CD1c-positive myeloid dendritic cell (primary cell): ENCODE results near the gene NLRP12.
"Not testable (repeated sequence)": the region's sequence is repeated elsewhere in the genome, so short reads cannot be mapped to it uniquely, and the experiment has no call there.

ENCODE experiments used
- DNase-seq: peaks from one replicate; pipeline ENCODE4 v3.0.0-alpha.2; 2016; ENCODE audit errors: extremely low spot score

The NLRP12 gene

DNA sequence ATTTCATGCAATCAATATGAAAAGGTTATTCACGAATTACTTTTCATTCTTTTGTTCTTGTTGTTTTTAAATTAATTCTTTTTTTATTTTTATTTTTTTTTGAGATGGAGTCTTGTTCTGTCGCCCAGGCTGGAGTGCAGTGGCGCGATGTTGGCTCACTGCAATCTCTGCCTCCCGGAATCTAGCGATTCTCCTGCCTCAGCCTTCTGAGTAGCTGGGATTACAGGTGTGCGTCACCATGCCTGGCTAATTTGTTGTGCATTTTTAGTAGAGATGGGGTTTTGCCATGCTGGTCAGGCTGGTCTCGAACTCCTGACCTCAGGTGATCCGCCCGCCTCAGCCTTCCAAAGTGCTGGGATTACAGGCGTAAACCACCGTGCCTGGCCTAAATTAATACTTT, 16.1 kb upstream of the NLRP12 start:
- DNase-seq: not testable (repeated sequence)

GRCh38 chr19:53838446-53838845, 14.3 kb upstream of the NLRP12 start:
- not testable (repeated sequence) for DNase-seq

- not testable (repeated sequence) for DNase-seq
Observed at GRCh38 chr19:53832861-53833260, 8.7 kb upstream of the NLRP12 start.

DNA sequence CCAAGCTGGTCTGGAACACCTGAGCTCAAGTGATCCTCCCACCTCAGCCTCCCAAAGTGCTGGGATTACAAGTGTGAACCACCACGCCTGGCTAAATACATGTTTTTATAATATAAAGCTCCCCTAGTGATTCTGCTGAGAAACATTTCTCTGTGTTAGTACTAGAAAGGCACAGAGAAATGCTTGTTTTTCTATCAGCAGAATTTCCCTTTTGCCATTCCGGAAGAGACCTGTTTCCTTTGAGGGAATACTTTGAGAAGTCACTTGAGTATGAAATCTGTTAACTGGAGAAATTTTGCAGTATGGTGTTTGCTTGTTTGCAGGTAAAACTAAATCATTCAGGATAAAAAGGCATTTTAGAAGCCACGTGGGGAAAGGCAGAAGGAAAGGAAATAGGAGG, 4.4 kb upstream of the NLRP12 start:
- DNase-seq: no peak

DNA sequence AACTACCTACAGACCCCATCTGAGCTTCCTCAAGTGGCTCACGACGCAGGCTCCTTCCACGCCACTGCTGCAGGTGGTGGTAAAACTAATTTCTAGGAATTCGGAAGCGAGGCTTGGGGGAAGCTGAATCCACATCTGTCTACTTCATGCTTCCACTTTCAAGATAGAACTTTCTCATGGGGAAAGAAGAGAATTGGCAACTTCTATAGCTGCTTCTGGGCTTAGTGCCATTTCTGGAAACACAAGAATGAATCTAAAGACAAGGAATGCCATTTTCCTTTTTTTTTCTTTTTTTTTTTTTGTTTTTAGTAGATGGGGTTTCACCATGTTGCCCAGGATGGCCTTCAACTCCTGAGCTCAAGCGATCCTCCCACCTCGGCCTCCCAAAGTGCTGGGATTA, 2.8 kb upstream of the NLRP12 start:
- peak; percentile 14 for DNase-seq

- DNase-seq: peak; percentile 11
Observed at GRCh38 chr19:53823380-53824120, 564 bp downstream of the NLRP12 start.

DNA sequence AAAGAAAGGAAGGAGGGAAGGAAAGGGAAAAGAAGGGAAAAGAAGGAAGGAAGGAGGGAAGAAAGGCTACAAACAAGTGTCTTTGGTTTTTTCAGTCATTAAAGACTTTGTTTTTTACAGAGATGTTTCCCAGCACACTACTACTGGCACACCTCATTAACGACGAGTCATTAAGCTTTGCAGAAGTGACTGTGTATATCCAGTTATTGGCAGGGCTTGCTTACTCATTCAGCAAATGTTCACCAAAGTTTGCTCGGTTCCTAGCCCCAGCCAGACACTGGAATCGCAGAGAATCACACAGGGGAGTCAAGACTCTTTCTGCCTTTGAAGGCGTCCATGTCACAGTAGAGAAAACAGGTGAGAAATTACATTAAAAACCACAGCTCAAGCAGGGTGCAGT, 4.3 kb downstream of the NLRP12 start:
- DNase-seq: no peak

DNA sequence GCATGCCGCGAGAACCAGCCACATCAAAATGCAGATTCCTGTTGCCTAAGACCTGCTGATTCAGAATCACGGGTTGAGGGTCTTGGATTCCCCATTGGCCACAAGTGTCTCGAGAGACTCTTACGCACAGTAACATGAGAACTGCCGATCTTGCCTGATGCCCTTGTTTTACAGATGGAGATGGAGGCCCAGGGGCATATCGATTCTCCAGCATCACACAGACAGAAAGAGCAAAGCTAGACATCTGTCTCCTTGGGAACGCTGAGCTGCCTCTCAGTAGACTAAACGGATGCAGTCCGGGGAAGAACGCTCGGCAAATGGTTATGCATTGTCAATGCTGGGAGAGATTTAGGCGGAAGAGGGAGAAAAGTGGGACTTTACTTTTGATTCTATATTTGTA, 5.4 kb downstream of the NLRP12 start:
- no peak for DNase-seq

DNA sequence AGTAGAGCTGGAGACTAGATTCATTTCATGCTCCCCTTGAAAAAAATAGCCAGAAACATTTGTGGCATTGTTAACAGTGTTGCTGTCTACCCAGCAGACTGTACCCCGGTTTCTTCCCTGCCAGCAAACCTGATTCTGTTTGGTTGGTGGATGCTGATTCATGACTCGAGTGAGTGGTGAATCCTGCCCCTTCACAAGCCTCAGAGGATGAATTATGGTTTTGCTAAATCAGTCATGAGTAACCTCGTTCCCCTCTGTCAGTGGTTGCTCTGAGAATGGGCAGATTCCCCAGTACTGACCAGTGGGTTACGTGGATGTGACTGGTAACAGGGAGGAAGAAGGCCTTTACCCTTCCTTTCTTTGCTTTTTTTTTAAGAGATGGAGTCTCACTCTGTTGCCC, 10.1 kb downstream of the NLRP12 start:
- no peak for DNase-seq

DNA sequence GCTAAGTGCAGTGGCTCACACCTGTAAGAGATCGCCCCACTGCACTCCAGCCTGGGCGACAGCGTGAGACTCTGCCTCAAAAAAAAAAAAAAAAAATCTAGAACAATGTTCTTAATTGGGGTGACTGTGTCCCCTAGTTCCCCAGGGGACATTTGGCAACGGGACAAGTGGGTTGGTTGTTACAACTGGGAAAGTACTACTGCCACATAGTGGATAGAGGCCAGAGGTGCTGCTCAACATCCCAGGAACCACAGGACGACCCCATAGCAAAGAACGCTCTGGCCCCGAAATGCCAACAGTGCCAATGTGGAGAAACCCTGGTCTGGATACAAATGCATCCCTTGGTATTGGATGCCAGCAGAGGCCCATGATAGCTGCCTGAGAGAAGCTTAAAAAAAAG, 11.8 kb downstream of the NLRP12 start:
- no peak for DNase-seq

DNA sequence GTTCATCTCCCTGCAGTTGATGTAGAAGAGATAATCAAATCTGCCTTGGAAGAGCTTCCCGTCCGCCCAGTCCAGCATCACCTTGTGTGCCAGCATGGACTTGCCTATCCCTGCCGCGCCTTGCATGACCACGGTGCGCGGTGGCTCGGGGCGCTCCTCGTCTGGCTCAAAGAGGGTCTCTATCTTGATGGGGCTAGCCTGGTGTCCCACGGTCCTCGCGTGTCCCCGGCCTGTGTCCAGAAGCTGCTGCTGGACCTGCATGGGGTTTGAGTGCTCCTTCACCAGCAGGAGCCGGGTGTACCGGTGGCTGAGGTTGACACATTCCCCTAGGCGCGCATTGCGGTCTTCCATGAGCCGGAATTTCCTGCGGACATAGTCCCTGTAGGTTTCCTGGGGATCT, 13.2 kb downstream of the NLRP12 start:
- no peak for DNase-seq

DNA sequence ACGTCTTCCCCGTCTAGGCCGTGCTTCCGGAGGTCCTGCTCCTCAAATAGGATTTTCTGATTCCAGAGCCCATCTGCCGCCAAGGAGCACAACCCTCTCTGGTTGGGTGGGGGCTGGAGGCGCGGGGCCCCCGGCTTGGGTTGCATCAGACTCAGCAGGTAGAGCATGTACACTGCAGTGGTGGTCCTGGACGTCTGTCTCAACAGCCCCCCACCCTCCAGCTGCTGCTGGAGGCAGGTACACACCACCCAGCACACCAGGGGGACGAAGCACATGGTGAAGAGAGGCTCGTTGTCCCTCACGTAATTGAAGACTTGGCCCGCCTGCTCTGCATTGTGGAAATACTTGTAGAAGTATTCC, 13.9 kb downstream of the NLRP12 start:
- DNase-seq: no peak

GRCh38 chr19:53809518-53810186, 14.5 kb downstream of the NLRP12 start:
- DNase-seq: no peak

GRCh38 chr19:53808710-53809125, 15.4 kb downstream of the NLRP12 start:
- DNase-seq: peak; percentile 52

- no peak for DNase-seq
Observed at GRCh38 chr19:53801257-53801656, 22.9 kb downstream of the NLRP12 start.

GRCh38 chr19:53795019-53795418, 29.1 kb downstream of the NLRP12 start:
- DNase-seq: no peak

- DNase-seq: peak; percentile 92
Observed at GRCh38 chr19:53792721-53793433, 31.2 kb downstream of the NLRP12 start.

DNA sequence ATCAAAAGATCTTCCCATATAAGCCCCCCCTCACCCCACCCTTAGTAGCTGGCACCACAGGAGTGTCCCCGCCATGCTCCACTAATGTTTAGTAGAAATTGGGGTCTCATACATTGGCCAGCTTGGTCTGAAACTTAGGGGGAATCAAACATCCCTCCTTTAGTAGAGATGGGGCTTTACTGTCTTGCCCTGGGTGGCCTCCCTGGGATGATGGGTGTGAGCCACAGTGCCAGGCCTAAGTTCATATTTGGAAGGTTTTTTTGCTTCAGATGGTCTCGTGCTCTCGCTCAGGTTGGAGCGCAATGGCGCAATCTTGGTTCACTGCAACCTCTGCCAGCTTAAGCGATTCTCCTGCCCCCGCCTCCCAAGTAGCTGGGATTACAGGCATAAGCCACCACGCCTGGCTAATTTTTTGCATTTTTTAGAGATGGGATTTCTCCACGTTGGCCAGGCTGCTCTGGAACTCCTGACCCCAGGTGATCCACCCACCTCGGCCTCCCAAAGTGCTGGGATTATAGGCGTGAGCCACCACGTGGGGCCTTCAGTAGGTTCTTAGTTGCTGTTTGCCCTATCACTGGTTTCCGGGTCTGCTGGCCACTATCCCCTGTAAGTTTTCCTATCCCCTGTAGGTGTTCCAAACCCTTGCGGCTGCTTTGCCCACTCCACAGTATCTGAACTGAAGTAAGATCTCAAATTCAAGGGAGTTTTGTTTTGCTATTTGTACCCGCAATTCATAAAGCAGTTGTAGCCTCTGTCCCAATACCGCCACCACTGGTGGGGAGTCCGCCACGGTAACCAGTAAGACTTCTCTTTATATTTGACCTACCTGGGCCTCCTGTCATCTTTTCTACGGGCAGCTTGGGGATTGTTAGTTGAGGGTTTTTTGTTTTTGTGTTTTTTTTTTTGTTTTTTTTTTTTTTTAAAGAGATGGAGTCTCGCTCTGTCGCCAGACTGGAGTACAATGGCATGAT, 34.1 kb downstream of the NLRP12 start:
- DNase-seq: no peak

- DNase-seq: no peak
Observed at GRCh38 chr19:53787266-53787665, 36.8 kb downstream of the NLRP12 start.

DNA sequence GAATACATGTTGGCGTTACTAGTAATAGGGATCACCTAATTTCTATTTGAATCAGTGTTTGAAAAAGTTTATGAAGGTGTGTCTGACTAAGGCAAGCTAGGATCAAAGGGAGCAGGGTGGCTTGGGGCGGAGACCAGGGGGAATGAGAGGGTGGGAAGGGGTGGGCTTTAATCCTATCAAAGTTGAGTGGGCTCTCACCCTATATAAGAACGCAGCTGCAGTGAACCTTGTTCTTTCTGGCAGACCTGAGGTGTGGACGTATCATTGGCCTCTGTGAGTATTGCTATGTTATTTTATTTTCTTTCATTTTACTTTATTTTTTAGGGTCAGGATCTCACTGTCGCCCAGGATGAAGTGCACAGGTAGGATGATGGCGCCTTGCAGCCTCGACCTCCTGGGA, 37.4 kb downstream of the NLRP12 start:
- no peak for DNase-seq

DNA sequence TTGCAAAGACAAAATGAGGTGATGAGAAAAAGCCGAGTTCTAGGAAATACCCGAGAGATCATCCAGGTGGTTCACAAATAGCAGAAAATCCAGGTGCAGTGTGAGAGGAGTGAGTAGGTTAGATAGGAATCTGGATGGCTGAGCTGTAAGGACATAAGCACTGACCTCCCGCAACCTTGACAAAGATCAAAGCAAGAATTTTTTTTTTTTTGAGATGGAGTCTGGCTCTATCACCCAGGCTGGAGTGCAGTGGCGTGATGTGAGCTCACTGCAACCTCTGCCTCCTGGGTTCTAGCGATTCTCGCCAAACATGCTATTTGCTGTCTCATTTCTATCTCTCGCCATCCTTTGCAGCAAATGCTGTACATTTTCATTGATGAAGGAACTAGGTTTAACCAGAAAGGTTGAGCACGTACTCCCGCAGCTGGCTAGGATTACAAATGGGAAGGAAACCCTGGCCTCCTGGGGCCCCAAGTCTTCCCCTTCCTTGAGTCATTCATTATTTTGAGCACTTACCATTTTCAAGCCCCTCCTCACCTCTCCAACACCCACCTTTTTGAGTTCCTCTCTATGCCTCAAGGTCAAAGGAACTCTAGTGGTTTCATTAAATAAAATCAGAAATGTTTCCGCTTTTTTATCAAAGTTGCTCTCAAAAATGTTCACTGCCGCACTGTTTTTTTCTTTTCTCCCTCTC, 38.8 kb downstream of the NLRP12 start:
- peak; percentile 52 for DNase-seq
